ENCODE measurements around the gene ARHGAP10. TPM values are rescaled to one million over a fixed set of nuclear protein-coding genes. Genes with fewer than 3 reads are reported as not detected.
A peak's percentile ranks its signal among the peaks of the same experiment; 100 is the strongest.

Gene ARHGAP10
- total RNA-seq, 4 donors from 2014 or later = 26.5 to 117 (median 29.7) TPM

DNA sequence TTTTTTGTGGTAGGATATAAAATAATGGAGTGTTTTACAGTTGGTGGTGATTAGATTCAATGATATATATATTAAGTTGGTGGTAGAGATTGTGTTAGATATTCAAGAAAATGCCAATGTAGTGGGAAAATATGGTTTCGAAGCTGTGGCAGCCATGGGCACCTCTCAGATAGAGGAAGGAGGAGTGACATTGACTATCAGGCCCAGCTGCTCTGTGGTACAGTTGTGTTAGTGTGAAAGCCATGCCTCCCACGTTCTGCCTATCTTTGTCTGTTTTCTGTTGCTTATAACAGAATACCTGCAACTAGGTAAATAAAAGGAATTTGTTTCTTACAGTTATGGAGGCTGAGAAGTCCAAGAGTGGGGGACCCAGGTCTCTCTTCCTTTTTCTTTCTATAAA is 101.9 kb downstream of the ARHGAP10 start:
- Histone ChIP-seq H3K4me3 (no peak overlapping the region), H3K36me3 (peaks cover 0 to 5% (median 0%) of the 10 kb centered on the region in 3 donors), H3K27me3 (no peaks in the 10 kb centered on the region), H3K9me3 (peaks cover 0 to 6% (median 0%) of the 10 kb centered on the region in 3 donors), H3K27ac (peak overlapping the region in 3 of 4 donors; percentile 66 to 93 (median 87)), H3K4me1 (peaks cover 20 to 66% (median 38%) of the 10 kb centered on the region in 3 donors)
- TF ChIP-seq POLR2A (IDR thresholded peaks at IDR 0.05) = no peak
- TF ChIP-seq, protein P1, sequence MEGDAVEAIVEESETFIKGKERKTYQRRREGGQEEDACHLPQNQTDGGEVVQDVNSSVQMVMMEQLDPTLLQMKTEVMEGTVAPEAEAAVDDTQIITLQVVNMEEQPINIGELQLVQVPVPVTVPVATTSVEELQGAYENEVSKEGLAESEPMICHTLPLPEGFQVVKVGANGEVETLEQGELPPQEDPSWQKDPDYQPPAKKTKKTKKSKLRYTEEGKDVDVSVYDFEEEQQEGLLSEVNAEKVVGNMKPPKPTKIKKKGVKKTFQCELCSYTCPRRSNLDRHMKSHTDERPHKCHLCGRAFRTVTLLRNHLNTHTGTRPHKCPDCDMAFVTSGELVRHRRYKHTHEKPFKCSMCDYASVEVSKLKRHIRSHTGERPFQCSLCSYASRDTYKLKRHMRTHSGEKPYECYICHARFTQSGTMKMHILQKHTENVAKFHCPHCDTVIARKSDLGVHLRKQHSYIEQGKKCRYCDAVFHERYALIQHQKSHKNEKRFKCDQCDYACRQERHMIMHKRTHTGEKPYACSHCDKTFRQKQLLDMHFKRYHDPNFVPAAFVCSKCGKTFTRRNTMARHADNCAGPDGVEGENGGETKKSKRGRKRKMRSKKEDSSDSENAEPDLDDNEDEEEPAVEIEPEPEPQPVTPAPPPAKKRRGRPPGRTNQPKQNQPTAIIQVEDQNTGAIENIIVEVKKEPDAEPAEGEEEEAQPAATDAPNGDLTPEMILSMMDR (IDR thresholded peaks at IDR 0.05) = no peak
- no peak for DNase-seq
- WGBS, 2 donors = 90 to 96% methylated on average over 2 of the region's 2 CpGs
- intact Hi-C loops (cut with DNase I) = no loop called here

GRCh38 chr4:147834480-147834879 is 102.6 kb downstream of the ARHGAP10 start:
- intact Hi-C loops (cut with DNase I) = no loop called here
- H3K27me3 ChIP-seq = no peaks in the 10 kb centered on the region
- TF ChIP-seq, protein P1 (IDR thresholded peaks at IDR 0.05) = no peak
- TF ChIP-seq POLR2A (IDR thresholded peaks at IDR 0.05) = no peak
- H3K4me3 ChIP-seq = no peak overlapping the region
- peaks cover 0 to 5% (median 0%) of the 10 kb centered on the region in 3 donors for H3K36me3 ChIP-seq
- H3K9me3 ChIP-seq = peaks cover 0 to 6% (median 0%) of the 10 kb centered on the region in 3 donors
- WGBS, 2 donors = 78 to 94% methylated on average over 3 of the region's 3 CpGs
- no peak for DNase-seq
- H3K4me1 ChIP-seq = peaks cover 12 to 61% (median 31%) of the 10 kb centered on the region in 3 donors
- peak overlapping the region in 3 of 4 donors; percentile 65 to 93 (median 66) for H3K27ac ChIP-seq

DNA sequence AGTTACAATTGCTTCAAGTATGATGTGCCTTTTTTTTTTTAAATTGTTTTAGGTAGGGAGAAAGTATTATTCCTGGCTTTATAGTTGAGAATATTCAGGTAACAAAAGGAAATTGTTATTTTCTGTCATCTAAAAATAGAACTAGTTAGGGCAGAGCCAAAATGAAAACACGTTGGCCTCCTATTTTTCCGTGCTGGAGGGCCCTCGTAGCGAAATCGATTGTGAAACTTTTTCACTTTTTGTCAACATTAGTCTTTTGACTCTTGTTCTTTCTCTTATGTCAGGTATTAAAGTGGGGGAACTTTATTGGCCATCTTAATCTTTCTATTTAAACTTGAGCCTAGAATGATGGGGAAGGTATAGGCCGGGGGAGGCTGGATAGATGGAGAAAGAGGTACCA is 104.9 kb downstream of the ARHGAP10 start:
- Histone ChIP-seq H3K36me3 (peaks cover 0 to 5% (median 0%) of the 10 kb centered on the region in 3 donors), H3K27me3 (no peaks in the 10 kb centered on the region), H3K9me3 (peaks cover 0 to 6% (median 0%) of the 10 kb centered on the region in 3 donors), H3K27ac (peak overlapping the region in 3 of 4 donors; percentile 27 to 93 (median 65)), H3K4me1 (peaks cover 6 to 57% (median 13%) of the 10 kb centered on the region in 3 donors), H3K4me3 (no peak overlapping the region)
- no peak for TF ChIP-seq POLR2A (IDR thresholded peaks at IDR 0.05)
- TF ChIP-seq, protein P1 (IDR thresholded peaks at IDR 0.05) = no peak
- intact Hi-C loops (cut with DNase I) = no loop called here
- 71 to 86% methylated on average over 6 of the region's 6 CpGs for WGBS, 2 donors
- DNase-seq = no peak

DNA sequence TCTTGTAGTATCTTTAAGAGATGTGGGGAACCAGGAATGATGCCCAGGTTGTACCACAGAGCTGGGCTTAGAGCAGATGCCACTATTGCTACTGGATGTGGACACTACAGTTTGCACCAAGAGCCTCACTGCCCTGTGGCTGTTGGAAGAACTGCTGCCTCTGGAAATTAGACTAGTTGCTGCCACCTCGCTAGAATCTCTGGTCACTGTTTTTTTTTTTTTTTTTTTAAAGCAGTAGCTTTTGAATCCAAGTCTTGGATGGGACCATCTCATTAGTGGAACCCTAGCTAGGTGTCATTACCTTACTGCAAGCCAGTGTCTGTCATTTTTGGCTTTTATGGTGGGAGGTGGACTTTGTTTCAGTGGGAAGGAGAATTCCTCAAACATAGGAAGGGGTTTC is 105.5 kb downstream of the ARHGAP10 start:
- H3K36me3 ChIP-seq = peaks cover 0 to 5% (median 0%) of the 10 kb centered on the region in 3 donors
- H3K9me3 ChIP-seq = peaks cover 0 to 6% (median 0%) of the 10 kb centered on the region in 3 donors
- TF ChIP-seq, protein P1 (IDR thresholded peaks at IDR 0.05) = peak in 3 of 6 experiments; percentile 22 to 29 (median 22)
- TF ChIP-seq POLR2A (IDR thresholded peaks at IDR 0.05) = no peak
- H3K4me1 ChIP-seq = peaks cover 6 to 55% (median 9%) of the 10 kb centered on the region in 3 donors
- H3K4me3 ChIP-seq = no peak overlapping the region
- H3K27ac ChIP-seq = peak overlapping the region in 3 of 4 donors; percentile 35 to 93 (median 65)
- intact Hi-C loops (cut with DNase I) = no loop called here
- no peak for DNase-seq
- WGBS, 2 donors = 62 to 65% methylated on average over 1 of the region's 1 CpG
- no peaks in the 10 kb centered on the region for H3K27me3 ChIP-seq

DNA sequence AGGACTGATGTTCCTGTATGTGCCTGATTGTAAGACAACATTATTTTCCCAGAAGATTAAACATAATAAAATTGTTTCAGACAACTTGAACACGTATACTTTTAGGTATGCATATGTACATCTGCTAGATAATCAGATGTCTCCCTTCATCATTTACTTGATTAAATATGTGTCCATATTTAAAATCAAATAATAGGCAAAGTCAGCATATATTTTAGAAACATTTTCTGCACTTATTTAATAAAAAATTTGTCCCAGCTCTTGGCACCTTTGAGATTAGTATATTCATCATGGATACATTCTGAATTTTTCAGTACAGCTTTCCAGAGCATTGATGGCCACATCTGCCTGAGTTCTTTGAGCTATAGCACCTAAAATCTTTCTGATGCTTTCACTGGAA is 106.0 kb downstream of the ARHGAP10 start:
- Histone ChIP-seq H3K4me3 (no peak overlapping the region), H3K27ac (peak overlapping the region in 3 of 4 donors; percentile 35 to 93 (median 65)), H3K4me1 (peaks cover 6 to 54% (median 9%) of the 10 kb centered on the region in 3 donors), H3K27me3 (no peaks in the 10 kb centered on the region), H3K36me3 (peaks cover 0 to 5% (median 0%) of the 10 kb centered on the region in 3 donors), H3K9me3 (peaks cover 0 to 5% (median 0%) of the 10 kb centered on the region in 3 donors)
- 88 to 91% methylated on average over 1 of the region's 1 CpG for WGBS, 2 donors
- TF ChIP-seq POLR2A (IDR thresholded peaks at IDR 0.05) = no peak
- TF ChIP-seq, protein P1 (IDR thresholded peaks at IDR 0.05) = no peak
- intact Hi-C loops (cut with DNase I) = no loop called here
- DNase-seq = no peak

Measured in esophagus squamous epithelium (tissue), 5 donors.